HG03342 (cell line): ENCODE results near the gene SFXN5.
"Not testable (repeated sequence)": the region's sequence is repeated elsewhere in the genome, so short reads cannot be mapped to it uniquely, and the experiment has no call there.

ENCODE experiments used
- ATAC-seq: cut with Tn5 transposase; IDR thresholded peaks from one replicate; pipeline ENCODE4 v1.9.1; 2021; ENCODE audit warnings: mild to moderate bottlenecking, moderate library complexity; ENCODE audit not compliant: unreplicated experiment

The SFXN5 gene

DNA sequence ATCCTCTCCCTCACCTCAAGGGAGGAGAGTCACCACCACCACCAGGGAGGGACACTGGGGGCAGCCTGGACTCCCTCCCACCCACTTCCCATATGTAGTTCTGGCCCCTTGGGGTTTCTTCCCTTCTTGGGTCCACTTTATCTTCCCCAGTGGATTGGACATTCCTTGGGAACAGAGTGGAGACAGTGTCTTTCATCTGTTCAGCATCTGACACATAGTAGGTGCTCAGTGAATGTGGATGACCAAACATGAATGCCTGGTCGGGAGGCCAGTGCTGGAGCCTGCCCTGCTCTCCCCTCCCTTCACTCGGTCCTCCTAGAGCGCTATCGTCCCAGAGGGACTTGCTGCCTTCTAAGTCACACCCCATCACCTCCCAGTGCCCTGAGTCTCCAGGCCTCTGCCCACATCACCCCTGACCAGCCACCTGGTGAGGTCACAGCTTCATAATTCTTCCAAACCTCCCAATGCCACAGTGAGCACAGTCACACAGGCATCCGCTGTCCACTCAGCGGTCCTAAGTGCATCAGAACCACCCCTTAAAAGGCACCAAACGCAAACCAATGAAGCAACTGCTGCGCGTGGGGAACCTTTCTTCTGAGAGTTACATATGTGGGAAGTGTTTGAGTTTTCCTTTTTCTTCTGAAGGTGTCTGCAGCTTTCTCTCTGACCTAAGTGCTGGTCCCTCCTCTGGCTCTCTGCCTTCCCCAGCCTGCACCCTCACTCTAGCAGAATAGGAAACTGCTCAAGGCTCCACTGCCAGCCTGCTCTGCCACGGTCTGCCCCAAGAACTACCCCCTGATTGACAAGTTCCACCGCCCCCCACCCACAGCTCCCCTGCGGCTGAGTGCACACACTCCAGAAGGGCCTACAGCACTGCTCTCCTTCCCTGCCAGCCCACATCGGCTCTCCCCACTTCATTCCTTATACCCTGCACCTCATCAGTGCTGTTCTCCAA, 7.2 kb upstream of the SFXN5 start:
- ATAC-seq, result no peak

DNA sequence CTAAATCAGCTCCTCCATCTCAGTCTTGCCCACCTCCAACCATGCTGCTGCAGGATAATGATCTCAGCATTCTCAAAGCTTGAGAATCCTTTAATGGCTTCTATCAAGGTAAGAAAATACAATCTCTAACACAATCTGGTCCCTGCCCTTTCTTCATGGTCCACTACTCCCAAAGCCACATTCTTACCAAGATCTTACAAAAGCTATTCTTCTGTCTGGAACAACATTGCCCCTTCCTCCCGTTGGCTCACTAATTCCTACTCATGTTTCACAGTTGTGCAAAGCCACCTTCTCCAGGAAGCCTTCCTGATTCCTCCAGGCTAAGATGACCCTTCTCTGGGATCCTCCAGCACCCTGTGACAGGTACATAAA, 5.9 kb upstream of the SFXN5 start:
- ATAC-seq, result no peak

DNA sequence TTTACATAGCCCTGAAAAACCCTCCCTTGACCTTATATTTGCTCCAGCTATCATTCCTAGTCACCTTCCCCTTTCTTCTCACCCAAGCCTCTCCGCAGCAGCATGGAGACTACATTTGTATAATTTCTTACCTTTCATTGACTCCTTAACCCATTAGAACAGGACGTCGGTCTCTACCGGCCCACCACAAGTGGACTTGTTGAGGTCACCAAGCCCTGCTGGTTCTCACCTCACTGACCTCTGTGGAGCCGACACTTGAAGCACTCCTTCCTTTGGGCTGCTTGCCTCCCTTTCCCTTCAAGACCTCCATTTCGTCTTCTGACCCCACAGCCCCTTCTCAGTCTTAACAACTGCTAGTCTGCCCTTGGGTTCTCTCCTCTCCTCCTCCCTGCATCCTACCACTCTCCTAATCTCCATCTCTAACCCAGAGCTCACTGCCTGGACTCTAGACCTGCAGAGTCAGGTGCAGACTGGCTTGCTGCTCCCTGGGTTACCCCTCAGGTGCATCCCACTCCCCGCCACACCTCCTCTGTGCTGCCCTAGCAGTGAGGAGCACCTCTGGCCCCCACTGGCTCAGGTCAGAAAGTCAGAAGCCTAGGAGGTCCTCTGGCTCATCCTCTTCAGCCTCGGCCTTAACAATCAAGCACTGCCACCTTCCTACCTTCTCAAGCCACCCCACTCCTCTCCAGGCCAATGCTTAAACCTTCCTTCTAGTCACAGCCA, 5.3 kb upstream of the SFXN5 start:
- no peak for ATAC-seq

DNA sequence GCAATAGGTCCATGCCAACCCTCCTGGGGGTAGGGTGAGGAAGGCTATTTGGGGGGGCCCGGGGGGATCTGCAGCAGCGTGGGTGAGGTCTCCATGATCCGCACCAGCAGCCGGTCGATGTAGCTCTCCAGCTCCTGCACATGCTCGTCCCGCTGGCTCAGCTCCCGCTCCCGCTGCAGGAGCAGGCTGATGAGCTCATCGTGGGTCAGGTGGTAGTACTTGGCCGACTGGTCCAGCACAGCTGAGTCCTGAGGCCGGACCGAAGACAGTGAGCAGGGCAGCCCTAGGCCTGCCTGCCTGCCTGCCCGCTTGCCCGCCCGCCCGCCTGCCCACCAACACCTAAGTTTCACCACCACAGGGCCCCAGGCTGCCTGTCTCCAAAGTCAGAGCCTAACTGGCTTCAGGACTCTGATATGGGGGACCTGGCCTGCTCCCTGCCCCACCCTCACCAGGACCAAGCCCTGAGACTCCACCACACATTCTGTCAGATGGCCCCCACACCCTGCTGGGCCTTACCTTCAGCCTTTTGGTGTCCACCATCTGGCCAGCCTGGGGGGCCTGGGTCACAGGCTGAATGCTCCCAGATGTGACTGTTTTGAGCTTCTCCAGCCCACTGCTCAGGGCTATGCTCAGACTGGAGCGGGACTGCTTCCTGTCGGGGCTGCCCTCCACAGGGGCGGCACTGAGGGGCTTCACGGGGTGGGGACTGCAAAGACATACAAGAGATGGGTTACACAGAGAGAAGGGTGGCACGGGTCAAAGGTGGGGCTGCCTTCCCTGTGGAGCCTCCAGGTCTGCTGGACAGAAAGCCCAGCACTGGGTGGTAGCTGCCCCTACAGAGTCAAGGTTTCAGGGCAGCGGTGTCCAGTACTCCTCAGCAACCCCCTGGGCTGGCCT, 4.2 kb upstream of the SFXN5 start:
- no peak for ATAC-seq

DNA sequence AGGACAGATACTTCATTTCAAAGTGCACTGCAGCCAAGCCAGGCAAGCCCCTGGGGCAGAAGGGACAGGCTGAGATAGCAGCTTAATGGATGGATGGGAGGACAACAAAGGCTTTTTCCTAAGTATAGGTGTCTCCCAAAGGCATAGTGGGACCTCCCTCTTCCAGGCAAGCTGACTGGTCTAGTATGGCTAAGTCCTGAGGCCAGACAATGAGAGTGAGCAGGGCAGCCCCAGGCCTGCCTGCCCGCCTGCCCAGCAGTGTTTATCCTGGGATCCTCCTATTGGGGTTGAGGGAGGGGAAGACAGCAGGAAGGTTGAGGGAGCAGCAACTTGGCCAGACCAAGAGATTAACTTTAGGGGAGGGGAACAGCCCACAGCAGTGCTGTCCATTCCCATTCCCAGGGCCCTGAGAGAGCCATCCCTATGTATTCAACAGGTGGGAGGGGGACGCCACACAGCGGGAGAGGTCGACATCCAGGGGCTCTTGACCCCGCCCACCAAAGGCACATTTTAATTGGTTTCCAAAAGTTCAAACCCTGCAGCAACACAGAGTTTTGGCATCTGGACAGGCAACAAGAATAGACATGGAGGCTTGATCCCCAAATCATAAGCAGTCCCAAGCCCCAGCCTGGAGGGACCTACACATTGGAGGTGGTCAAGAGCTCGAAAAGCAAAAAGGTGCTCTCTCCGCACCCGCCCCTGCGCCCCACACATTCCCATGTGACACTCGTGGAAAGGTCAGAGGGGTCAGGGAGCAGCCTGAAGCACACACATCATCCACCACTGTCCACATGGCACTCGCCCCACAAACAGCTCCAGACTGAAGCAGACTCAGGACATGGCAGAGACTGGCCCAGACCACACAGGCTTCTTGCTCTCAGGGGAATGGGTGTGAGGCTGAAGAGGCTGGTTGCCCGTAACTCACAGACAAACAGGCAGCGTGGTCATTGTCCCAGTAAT, 2.9 kb upstream of the SFXN5 start:
- ATAC-seq, result no peak

DNA sequence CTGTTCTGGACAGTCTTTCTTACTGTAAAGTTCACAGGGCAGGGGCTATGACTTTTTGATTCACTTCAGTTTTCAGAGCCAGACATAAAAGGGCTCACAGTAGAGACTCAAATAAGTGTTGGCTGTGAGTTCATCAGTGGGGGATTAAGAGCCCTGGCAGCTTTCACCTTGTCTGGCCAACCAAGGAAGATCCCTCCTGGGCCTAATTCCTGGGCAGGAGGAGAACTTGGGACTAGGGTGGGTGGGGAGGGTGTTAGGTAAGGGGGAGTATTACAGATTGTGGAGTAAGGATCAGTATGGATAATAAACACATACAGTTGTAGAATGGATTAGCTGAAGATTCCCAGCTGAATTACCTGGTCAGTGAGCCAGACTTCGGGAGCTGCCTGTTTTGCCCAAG, 904 bp upstream of the SFXN5 start:
- ATAC-seq, result no peak

DNA sequence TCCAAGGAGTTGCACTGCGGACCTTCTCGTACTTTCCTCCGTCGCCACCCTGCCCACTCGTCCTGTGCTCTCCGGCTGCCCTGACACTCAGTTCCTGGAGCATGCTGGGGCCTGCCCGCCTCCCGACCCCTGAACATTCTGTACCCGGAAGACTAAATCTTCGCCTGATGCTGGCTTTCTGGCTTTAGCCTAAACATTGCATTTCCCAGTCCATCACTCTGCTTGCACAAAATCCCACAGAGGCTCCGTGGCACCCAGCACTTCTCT, 550 bp upstream of the SFXN5 start:
- peak; percentile 10 for ATAC-seq

DNA sequence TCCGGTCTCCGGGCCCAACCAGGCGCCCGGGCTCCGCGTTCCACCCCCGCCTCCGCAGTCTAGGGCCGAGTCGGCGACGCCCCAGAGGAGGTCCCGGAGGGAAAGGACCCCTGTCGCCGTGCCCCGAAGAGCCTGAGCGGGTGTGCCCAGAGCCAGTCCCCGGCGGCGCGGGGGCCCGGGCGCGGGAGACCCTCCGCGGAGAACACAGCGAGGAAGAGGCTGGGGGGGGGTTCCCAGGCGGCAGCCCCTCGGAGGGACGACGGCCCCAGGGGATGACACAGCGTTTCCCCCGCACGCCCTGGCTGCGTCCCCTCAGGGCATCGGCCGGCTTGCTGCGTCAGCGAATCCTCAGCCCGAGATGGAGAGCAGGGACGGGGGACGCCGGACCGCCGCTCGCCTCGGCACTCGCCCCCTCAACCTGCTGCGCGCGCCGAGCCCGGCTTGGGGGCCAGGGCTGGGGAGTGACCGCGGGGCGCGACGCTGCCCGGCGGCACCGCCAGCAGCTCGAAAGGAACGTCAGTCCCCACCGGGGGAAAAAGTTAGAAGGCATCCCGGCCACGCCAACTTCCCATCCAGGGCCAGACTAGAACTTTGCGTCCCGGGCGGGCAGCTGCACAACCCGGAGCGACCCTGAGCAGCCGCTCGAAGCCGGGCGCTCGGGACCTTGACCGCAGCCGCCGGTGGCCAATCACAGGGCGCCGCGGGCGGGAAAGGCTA, 711 bp downstream of the SFXN5 start:
- peak; percentile 16 for ATAC-seq

DNA sequence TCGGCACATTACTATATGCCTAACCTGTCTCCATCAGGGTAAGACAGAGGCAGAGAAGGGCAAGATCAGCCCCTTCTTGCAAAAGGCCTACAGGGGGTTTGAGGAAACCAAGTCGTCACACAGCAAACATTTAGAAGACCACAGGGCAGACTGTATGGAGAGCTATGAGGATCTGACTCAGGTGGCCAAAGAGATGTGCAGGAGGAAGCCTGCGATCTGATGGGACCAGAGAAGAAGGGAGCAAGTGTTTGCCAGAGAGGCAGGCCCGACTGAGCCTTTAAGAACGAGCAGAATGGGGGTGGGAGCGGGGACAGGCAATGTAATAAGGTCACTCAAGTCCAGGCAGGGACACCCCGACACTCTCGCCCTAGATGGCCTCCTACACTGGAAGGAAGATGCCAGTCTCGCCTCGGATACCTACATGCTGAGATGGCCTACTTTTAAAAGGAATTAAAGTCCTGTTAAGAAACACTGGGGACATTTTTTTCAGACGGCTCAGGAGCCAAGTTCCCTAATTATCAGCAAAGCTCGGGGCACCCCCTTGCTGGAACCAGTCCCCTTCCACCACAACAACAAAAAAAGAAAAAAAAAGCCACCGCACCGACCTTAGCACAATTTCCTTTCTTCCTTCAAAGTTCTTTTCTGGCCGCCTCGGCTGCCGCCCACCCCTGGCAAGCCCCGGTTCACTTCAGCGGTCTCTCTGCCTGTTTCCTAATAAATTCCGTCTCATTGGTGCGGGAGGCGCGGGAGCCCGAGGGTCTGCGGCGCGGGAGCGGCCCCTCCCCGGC, 1.5 kb downstream of the SFXN5 start:
- no peak for ATAC-seq

DNA sequence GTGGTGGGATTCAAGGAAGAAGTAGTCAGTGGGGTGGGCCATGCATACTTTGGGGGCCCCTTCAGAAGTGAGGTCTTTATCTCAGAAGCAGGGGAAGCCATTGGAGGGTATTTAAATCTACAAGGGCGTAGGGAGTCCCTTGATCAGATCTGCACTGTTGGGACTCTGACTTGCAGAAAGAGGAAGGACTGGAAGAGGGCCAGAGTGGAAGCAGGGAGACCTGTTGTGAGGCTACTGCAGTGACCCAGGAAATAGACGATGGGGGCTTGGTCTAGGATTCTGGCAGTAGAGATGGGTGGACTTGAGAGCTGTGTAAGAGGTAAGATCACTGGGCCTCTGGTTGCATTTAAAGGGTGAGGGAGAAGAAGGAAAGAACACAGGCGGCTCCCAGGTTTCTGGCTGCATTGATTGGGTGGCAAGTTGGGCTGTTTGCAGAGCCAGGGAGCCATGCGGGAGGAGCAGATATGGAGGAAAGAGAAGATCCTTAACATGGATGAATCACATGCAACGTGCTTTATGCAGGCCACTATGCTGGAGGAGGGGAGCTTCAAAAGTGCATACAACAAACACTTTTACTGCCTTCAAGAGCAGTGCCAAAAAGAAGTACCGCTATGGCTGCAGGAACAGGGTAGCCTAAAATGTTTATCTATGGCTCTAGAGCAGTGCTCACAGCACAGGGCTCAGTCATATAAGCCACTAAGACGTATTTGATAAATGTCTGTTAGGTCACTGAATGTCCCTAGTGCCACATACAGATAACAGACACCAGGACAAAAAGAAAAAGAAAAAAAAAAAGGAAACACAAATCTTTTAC, 2.3 kb downstream of the SFXN5 start:
- no peak for ATAC-seq

DNA sequence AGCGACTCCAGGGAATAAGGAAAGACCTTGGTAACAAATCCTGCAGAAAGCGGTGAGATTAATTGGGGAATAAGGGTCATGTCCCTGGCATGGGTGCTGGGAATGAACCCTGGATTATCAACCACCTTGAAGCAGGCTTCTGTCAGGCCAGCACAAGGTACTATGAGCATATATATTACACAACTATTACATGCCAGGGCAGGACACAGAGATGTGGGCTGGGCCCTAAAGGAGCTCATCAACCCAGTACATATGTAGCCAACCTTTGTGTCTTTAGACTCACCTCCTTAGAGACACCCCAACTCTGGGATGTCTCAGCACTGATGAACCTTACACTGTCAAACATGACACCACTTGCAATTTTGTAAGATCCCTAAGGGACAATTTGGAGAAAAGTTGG, 3.4 kb downstream of the SFXN5 start:
- ATAC-seq, result no peak

DNA sequence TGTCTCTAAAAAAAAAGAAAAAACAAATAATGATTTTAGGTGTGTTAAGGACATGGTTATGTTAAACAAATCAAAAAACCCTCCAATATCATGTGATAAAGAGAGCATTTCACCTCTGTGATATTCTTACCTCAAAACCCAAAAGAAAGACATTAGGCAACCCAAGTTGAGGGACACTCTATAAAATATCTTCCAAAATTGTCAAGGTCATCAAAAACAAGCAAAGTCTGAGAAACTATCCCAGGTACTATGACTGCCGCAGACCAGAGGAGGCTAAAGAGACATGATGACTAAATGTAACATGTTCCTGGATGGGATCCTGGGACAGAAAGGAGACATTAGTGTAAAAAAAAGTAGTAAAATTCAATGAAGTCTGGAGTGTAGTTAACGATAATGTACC, 4.5 kb downstream of the SFXN5 start:
- no peak for ATAC-seq

DNA sequence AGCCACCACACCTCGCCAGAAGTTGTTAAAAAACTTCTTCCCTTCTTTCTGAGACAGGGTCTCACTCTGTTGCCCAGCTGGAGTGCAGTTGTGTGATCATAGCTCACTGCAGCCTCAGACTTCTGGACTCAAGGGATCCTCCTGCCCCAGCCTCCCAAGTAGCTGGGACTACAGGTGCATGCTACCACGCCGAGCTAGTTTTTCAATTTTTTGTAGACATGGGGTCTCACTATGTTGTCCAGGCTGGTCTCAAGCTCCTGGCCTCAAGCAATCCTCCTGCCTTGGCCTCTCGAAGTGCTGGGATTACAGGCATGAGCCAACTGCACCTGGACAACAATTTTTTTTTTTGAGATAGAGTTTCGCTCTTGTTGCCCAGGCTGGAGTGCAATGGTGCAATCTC, 6.4 kb downstream of the SFXN5 start:
- not testable (repeated sequence) for ATAC-seq

DNA sequence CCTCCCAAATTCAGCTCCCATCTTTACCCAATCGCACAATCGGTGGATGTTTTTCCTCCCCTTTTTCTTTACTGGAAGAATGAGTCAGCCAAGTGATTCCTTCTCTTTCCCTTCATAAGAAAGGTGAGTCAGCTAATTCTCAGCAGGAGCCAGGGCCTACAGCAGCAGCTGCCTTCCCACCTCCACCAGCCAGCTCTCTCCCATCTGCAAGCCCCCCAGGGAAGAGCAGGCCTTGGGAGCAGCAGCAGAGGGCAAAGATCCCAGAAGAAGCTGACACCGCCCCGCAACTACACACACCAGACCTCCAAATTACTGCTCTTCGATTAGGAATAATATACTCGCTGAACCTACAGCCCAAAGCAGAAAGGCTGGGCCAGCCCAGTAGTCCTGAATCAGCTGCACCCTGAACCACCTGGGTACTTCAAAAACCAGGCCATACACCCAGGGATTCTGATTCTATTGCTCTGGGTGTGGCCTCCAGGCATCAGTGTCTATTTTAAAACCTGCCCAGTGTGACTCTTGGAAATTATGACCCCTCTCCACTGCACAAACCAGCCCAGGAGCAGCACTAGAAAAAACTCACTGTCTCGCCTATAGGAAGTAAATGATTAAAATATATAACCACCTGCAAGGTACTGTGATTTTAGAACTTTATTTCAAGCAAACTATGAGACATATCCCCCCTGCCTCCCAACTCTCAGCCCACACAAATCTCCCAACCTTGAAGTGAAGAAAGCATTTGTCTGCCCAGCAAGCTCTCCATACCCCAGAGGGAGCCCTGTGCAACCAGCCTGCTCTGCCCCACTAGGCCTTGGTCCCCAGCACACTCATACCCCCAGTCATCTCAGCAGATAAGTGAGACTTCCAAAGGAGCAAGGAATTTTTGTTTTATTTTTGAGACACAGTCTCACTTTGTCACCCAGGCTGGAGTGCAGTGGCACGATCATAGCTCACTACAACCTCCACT, 7.3 kb downstream of the SFXN5 start:
- no peak for ATAC-seq

DNA sequence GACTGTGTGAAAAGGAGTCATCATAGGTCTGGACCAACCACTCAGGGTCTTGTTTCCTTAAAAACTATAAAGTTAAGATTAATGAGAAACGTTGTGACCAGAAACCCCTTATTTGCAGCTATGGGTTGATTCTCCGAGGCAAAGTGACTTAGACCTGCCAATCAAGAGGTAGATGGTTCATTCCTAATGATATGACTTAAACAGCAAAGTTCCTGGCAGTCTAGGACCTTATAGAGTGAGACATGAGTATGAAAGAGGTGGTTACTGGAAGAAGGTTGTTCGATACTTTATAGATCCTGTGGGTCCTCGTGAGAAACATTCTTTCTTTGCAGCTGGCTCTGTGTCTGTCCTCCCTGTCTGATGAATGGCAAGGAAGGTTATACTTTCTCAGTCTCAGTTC, 8.0 kb downstream of the SFXN5 start:
- ATAC-seq, result no peak

DNA sequence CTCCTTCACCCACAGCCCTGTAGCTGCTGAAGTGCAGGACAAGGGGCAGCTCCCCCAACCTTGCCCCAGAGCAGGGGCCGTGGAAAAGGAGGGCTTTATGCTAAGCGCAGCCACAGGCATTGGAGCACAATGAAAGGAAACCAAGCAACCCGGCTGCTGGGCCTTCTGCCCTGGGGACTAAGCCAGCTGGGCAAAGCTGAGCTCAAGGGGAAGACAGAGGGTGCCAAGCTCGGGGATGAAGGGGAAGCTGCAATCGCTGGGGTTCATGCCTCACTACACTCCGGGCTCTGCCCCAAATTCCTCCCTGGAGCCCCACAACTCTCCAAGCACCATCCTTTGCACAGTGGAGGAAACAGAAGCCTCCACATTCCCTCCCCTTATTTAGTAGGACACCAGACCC, 12.4 kb downstream of the SFXN5 start:
- no peak for ATAC-seq

DNA sequence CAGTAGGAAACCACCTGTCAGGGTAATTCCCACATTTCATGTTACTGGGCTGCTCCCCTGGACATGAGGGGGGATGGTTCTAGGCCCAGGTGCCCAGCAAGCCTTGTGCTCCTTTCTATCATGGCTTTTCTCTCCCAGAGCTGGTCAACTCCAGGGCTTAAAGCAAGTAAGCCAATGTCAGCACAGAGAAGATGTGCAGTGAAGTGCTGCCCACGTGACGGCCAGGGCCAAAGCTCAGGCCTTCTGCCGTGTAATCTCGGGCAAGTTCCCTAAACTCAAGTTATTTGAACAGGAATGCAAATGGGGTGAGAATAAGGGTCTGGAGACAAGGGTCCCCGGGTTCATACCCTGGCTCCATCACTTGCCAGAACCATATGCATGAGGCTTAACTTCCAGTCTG, 16.5 kb downstream of the SFXN5 start:
- ATAC-seq, result no peak
